Activated gamma-delta T cell treated with Interleukin-2 at 50 U/mL for 16 hours (primary cell): ENCODE measurements around the gene P3H2.

Experiments used
- DNase-seq: peaks from one replicate; pipeline ENCODE4 v3.0.0-alpha.2; 2020

The P3H2 gene

DNA sequence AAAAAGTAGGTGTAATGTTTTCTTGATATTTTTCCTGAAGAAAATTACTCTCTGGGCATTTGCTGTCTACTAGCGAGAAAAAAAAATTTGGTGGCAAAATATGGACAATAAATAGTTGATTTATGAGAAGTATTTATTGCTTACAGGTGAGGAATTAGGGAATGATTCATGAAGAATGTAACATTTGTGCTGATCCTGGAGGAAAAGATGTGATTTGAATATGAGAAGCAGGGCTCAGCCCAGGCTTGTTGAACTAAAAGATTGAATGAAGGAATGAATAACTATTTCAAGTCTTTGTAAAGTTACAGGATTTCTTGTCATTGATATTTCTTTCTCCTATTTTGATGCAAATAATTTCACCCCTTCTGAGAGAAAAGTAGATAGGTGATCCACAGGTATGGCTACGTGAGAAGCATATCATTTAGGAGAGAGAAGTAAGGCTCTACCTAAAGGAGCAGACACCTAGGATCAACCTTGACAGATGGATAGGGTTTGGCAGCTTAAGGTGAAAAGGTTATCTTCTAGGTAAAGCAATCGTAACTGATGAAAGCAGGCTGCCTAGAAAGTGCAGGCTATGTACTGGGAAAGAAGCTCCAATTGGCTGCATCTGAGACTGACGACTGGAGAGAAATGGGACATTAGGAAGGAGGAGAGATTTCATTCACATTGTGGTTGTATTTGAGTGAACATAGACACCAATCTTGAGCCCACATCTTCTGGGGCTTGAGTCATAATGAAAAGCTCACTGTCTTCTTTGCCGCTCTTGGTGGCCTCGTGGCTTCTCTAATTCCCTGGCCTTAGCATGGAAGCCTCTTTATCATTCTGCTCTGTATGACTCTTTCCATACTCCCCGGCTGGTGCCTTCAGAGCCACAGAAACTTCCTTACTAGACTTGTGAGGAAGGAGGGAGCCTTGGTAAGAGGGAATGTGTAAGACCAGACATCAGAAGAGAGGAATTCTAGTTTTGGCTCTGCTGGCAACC is 106.5 kb downstream of the P3H2 start:
- DNase-seq, result no peak

DNA sequence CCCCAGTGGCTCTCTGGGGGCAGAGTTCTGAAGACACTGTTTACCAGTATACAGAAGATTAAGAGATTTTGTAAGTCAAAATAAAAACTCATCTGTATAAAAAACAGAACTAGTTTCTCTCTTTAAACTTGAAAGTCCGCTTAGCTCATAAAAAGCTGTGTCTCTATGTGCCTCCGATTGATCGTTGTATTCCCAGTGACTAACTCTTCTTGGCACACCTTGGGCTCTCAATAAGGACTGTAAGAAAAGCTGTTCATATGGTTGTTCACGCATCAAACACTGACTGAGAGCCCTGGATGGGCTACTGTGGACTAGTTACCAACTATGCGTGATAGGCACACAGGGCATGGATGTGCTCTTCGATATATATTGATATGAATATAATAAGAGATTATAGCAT is 107.9 kb downstream of the P3H2 start:
- DNase-seq, result no peak

DNA sequence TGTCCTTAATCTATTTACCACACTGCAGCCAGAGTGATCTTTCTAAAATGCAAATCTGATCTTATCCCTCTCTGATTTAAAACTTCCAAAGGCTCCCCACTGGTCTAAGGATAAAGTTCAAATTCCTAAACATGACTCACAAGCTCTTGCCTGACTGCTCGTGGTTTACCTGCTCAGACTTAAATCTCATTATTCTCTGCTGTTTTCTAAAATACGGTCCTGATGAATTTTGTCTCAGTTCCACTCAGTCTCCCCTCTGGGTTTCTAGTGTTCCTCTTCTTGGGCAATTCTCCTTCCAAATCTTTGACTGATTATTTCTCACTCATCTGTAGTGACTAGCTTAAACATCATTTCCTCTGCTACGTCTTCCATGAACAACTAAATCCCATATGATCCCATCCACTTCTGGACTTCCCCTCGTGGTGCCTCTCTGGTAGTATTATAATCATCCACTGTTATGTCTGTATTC is 108.3 kb downstream of the P3H2 start:
- no peak for DNase-seq

DNA sequence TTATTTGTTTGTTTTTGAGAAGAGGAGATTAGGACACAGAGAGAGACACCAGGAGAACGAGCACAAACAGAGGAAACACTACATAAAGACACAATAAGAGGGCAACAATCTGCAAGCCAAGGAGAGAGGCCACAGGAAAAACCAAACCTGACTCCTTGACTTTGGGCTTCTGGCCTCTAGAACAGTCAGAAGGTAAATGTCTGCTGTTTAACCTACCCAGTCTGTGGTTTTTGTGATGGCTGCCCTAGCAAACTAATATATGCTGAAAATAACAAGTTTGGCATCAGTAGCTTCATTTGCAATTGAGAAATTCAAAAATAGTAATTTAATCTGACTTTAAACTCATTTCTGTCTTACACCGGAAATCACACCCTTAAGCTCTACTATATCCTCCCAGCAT is 110.2 kb downstream of the P3H2 start:
- no peak for DNase-seq

DNA sequence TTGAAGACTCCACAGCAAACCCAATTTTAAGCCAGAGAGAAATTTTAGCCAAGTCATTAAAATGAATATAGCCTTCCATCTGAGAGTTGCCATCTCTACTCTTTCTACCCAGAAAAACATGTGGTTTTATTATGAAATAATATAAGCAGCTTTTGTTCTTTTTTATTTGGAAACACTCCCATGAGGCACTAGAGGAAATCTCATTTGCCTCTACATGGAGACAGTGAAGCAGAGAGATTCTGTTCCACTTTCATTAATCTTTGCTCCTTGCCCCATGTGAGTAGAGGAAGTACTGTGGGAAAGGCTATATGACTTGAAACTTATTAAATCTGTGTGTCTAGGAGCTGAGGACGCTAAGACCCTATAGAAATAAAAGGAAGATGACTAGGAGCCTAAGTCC is 111.1 kb downstream of the P3H2 start:
- no peak for DNase-seq

DNA sequence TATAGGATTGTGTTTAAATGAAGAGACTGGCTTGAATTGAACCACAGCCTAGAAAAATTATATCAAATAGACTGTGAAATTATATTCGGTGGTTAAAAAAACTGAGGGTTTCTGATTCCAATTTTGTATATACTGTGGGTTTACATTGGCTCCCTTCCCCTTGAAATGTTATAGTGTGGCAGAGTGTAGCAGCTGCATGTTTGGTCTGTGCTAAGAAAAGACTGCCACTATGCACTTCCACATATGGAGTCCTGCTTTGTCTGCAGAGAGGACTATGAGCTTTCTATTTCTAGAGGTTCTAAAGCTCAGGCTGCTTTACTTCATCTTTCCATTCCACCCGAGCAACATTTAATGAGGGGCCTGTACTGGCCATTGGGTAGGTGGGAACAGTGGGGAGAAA is 112.3 kb downstream of the P3H2 start:
- DNase-seq, result no peak

DNA sequence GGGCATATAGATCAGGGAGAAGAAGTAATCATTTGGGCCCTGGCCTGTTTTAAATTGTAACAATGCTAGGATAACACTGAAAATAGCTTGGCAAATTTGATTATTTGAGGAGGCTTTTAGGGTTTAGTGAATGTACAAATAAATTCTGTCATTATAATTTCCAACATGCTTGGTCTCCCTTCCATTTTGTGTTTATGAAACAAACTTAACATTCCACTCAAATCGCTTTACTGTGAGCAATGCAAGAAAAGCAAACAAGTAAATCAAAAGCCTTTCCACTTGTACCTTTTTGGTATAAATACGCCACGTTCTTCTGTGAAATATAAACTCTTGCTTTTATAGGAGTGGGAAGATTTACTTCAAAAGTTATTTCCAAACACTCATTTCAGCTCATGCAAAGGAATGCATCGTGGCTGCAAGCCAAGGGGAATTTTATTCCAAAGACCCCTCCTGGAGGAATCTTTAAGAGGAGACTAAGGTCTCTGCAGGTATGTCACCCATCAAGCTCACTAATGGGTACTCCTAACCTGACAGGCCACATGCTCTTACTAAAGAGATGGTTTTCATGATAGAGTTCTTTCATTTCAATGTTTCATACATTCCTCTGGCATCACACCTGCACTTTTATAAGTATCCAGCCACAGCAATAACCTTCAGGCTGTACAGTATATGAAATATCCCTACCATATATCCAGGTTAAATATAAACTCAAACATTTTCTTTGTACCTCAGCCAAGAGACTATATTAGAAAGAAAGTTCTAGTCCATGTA is 115.2 kb downstream of the P3H2 start:
- no peak for DNase-seq

DNA sequence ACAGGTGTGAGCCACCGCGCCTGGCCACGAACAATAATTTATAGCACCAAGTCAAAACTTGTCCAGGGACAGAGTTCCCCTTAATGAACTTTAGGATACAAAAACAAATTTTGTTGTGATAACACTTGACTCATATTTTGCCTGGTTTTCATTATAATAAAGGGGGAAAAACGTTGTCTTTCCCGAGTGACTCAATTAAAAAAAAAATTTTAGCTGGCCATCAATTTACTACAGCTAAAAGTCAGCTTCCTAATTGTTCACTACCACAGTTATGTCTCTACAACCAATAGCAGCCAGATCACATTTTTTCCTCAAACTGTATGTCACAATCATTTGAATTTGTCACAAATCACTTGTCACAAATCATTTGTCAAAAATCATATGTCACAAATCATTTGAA is 116.0 kb downstream of the P3H2 start:
- no peak for DNase-seq

DNA sequence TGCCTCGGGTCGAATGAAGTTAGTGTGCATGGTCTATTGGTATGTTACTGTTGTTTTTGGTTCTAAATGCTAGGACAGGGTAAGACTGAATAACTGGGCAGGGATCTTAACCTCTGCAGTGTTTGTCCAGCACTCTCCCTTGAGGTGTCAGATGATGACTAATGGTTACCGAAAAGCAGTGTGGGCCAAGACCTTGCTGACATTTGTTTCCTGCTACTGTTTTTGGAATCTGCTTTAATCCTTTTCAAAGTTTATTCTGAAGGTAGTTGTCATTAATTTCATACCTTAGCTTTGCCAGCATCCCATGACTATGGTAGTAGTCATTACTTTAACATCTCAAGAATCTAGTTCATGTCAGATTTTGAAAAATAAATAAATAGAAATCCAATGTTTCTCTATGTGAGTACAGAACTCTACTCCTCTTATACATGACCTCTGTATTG is 117.0 kb downstream of the P3H2 start:
- no peak for DNase-seq

DNA sequence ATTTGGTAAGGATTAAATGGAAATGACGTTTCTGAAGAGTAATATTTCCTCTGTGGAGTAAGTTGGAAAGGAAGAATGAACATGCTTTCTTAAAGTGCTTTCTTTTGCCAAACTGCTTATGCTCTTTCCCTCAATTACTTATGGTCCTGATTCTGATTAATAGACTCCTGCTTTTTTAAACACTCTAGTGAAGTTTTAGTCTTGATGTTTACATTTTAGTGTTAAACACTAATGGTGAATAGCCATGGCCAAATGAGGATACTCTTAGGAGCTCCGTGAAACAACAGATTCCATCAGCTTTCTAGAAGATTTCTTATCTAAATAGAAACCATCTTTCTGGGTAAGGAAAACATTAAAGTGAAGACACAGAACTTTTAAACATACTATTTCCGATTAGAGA is 117.6 kb downstream of the P3H2 start:
- no peak for DNase-seq

DNA sequence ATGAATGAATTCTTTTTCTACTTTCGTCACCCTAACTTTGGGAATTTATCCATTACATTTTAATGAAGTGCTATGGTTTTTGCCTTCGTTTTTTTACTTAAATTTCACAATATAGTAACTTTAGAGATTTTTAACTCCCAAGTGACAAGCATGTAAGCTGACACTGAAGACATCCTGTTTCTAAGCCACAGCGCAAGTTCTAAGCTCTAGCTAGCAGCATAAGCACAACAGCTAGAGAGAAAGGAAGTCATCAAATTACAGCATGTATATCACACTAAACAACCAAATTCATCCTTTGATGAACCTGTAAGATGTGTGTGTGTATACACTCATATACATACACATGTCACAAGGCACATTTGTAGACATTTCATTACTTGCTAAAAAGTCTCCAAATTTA is 119.3 kb downstream of the P3H2 start:
- DNase-seq, result no peak

DNA sequence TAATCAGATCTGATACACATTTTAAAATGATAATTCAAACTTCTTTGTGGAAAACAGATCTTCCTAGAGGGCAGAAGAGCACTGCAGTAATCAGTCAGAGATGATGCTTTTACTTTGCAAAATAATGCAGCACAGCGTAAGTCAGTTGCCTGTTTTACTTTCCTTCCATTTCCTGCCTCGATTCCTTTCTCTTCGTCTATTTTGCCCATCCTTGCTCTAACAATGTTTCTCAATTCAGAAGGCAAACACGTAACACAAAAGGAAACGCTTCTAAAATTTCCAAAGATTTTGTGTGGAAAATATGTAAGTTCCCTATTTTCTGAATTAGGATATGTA is 119.9 kb downstream of the P3H2 start:
- DNase-seq, result no peak

DNA sequence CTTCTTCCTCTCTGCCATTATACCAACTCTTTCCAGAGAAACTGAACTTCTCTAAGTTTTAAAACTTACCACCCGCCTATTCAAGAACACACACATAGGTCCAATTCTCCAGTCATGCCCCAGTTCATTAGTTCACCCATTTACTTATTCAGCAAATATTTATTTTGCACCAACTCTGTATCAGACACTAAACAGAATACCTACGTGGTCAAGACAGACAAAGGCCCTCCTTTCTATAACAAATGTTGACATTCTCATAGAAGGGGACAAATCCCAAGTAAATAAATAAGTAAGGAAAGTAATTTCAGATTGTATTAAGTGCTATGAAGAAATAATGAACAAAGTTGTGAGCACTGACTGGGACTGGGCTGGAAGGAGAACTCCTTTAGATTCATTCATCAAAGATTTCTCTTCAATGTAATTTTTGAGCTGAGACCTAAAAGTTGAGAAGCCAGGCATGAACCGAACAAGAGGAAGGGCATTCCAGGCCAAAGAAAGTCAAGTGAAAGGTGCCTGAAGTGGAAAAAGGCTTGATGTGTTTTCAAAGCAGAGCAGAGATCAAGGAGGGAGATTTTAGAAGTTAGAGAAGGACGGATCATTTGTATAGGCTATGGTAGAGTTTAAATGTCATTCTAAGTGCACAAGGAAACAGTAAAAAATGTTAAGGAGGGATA is 120.4 kb downstream of the P3H2 start:
- no peak for DNase-seq

DNA sequence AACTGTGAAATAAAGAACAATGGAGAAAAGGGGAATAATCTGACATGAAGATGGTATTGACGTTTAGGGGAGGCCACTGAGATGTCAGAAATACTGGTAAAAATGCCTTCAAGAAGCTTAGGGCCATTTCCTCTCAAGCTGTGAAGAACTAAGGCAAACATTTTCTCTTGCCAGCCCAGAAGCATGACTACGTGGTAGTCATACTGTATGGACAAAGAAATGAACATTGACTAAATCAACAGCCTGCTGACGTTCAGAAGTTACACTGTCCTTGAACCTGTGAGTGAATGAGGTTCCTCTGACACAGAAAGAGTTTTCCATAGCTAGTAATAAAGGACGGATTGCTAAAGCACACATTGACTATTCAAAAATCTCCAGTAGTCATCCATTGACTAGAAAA is 121.0 kb downstream of the P3H2 start:
- no peak for DNase-seq

DNA sequence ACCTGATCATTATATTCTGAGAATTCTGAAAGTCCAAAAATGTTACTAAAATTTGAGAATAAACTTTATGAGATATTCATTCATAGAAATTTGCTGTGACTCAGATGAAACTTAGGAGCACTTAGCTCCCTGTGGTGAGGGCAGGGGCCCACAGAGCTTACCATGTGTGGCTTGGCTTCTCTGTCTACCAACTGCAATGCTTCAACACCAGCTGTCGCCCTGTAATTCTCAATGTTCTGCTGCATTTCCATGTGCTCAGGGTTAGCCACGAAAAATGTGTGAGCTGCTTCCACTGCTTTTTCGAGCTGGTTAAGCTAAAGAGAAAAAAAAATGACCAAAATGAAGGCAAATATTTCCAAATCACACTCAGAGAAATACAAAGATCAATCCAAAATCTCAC is 125.6 kb downstream of the P3H2 start:
- no peak for DNase-seq

DNA sequence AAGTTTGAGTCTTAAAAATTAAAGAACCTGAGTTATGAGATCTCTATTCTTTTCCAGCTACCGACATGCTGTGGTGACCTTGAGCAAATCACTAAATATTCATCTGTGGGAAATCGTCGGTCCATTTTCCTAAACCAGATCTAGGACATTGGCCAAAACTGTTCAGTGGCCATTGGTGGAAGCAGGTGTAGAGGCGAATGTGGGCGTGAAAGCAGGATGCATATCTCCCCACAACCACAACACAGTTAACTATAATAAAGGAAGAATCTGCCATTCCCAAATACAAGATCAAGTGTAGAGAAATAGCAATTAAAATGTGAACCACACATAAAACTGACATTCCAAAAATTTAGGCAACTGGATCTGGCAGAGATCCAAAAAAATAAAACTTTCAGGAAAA is 129.9 kb downstream of the P3H2 start:
- DNase-seq, result no peak

DNA sequence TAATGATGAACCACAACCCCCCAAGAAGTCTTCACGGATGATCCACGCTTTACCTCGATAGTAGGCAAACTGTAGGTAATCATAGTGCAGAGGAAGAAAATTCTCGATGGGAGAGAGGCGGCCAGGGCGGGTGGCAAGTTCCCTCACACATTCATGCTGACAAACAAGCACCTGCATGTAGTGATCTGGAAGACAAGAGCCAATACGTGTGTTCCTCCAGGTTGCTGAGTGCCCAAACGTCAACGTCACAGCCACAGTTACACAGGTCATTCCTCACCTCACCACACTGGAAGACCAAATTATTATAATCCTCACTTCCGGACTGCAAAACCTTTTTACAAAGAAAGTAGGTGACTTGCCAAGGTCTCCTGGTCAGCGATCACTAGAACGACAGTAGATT is 131.8 kb downstream of the P3H2 start:
- DNase-seq, result no peak

DNA sequence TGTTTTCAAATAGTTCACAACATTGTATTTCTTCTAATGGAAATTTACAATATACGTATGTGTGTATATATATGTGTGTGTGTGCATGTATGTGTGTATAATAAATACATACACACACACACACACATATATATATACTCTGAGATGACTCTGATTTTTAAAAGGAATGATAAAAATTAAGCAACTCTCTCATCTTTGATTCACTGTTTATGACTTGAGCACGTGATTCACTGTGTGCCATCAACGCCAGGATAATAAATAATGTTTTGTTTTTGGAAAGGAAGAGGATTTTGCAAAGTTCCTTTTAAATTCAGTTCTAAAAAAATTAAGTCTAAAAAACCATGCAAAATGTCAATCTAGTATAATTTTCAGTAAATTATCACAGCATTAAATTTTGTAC is 132.4 kb downstream of the P3H2 start:
- no peak for DNase-seq

DNA sequence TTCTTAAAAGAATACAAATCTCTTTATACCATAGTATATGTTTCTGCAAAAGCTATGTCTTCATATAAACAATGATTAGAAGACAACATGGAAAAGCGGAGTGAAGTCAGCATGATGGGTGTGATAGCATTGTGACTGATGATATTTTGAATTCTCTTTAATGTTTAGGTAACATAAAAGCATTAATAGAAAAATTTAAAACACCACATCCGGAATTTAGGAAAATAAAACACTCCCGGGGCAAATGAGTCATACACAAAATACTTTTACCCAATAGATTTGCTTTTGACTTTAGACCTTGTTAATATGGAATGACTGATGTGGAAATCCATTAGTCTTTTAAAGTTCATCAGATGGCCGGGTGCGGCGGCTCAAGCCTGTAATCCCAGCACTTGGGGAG is 134.7 kb downstream of the P3H2 start:
- DNase-seq, result no peak

DNA sequence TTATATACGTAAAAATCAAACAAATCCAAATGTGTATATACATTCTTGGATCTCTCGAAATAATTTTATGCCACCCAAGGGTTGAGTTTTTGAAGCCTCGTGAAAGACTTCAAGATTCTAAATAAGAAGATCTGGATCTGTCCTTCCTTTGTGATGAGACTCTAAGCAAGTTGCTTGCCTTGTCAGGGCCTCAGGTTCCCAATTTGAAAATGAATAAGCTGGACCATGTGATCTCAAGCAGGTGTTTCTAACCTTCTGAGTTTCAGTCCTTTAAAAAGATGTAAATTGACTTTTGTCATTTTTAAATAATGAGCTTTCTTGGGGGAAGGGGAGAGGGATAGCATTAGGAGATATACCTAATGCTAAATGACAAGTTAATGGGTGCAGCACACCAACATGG is 137.1 kb downstream of the P3H2 start:
- DNase-seq, result no peak

DNA sequence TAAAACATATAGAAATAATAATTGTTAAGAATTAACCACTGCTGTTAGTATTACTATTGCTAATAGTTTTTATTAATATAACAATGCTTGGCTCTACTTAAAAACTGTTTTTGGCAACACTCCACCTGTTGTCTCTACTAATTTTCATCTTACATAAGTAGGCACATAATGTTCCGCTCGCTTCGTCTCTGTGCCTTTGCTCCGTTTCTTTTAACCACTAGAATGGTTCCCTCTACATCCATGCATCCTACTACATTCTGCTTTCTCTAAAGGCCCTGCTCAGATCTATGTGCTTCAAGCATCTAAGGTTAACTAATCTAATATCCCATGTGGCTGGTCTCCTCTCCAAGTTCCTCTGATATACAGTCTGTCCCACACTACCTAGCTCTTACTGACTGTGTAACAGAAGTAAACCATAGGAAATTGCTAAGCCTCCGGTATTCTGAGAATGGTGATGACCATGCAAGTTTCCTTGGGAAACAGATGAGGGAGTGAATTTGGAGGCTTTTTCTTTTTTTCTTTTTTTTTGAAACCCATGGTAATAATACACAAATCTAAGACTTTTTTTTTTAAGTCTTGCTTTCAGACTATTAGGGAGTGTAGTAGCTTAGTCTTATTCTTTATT is 138.3 kb downstream of the P3H2 start:
- no peak for DNase-seq

DNA sequence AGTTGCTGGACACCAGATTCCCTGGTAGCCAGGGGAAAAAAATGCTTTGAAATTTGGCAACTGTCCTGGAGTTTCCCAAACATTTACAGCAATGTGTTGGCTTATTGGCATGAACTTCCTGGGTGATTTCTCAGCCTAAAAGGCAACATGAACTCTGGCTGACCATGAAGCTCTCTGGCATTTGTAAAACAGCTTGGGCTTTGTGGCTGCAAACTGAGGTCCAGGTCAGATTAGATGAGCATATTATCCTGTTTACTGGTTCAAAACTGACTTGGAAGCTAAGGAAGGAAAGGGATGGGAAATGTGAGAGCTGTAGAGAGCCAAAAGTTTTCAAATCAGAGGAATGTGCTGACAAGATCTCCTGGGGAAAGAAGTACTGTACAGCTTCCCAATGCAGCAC is 139.0 kb downstream of the P3H2 start:
- DNase-seq, result no peak

DNA sequence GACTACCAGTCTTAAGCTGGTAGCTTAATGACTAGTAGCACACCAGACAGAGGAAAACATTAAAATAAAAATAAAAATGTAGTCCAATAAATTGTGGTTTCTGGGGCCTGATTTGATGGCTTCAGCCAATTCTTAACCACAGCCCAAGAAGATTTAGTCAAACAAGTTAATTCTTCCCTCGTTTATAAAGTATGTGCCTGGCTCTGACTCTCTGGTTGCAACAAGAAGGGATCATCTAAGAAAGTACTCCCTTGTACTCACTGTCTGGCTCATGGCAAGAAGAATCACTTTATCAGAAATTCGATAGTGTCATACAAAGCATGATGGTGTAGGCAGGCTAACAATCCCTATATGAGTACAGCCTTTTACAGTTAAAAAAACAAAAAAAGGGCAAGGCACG is 141.9 kb downstream of the P3H2 start:
- DNase-seq, result no peak
